ENCODE measurements around the gene FGB.

FGB gene

GRCh38 chr4:154608361-154609252, 45.8 kb downstream of the FGB start:
- TF ChIP-seq CTCF (IDR thresholded peaks at IDR 0.05; ENCODE audit: extremely low read depth, insufficient read depth, missing control alignments) = no peak
- in situ Hi-C loops (cut with MboI; ENCODE audit: low pct_unique_long_range_greater_than_20kb, low sequenced_read_pairs, unreplicated experiment) = no loop called here
- DNase-seq (ENCODE audit: low spot score) = no peak

- in situ Hi-C loops (cut with MboI; ENCODE audit: low pct_unique_long_range_greater_than_20kb, low sequenced_read_pairs, unreplicated experiment) = no loop called here
- no peak for TF ChIP-seq CTCF (IDR thresholded peaks at IDR 0.05; ENCODE audit: extremely low read depth, insufficient read depth, missing control alignments)
- DNase-seq (ENCODE audit: low spot score) = no peak
Observed at GRCh38 chr4:154609532-154609931, 46.7 kb downstream of the FGB start.

GRCh38 chr4:154610582-154610981, 47.8 kb downstream of the FGB start:
- in situ Hi-C loops (cut with MboI; ENCODE audit: low pct_unique_long_range_greater_than_20kb, low sequenced_read_pairs, unreplicated experiment) = loop anchor here (10.0 kb wide), 1 partner anchor 56 kb away; the partner anchor contains the start of gene PLRG1
- no peak for DNase-seq (ENCODE audit: low spot score)

GRCh38 chr4:154611833-154612232, 49.0 kb downstream of the FGB start:
- DNase-seq (ENCODE audit: low spot score) = no peak
- TF ChIP-seq CTCF (IDR thresholded peaks at IDR 0.05; ENCODE audit: extremely low read depth, insufficient read depth, missing control alignments) = no peak
- in situ Hi-C loops (cut with MboI; ENCODE audit: low pct_unique_long_range_greater_than_20kb, low sequenced_read_pairs, unreplicated experiment) = loop anchor here (10.0 kb wide), 1 partner anchor 57 kb away; the partner anchor contains the start of gene PLRG1

More at GRCh38 chr4:154610582-154610981, 47.8 kb downstream of the FGB start:
- no peak for TF ChIP-seq CTCF (IDR thresholded peaks at IDR 0.05; ENCODE audit: extremely low read depth, insufficient read depth, missing control alignments)

- TF ChIP-seq CTCF (IDR thresholded peaks at IDR 0.05; ENCODE audit: extremely low read depth, insufficient read depth, missing control alignments) = no peak
- DNase-seq (ENCODE audit: low spot score) = no peak
- in situ Hi-C loops (cut with MboI; ENCODE audit: low pct_unique_long_range_greater_than_20kb, low sequenced_read_pairs, unreplicated experiment) = loop anchor here (10.0 kb wide), 1 partner anchor 58 kb away; the partner anchor contains the start of gene PLRG1
Observed at GRCh38 chr4:154612472-154613414, 49.9 kb downstream of the FGB start, which contains the start of gene FGG. FGG (minus strand) TSS chr4:154612656; CDS start chr4:154612609, 47 bp downstream.

GRCh38 chr4:154614306-154614705, 51.5 kb downstream of the FGB start:
- no peak for DNase-seq (ENCODE audit: low spot score)
- no peak for TF ChIP-seq CTCF (IDR thresholded peaks at IDR 0.05; ENCODE audit: extremely low read depth, insufficient read depth, missing control alignments)
- in situ Hi-C loops (cut with MboI; ENCODE audit: low pct_unique_long_range_greater_than_20kb, low sequenced_read_pairs, unreplicated experiment) = loop anchor here (10.0 kb wide), 1 partner anchor 60 kb away; the partner anchor contains the start of gene PLRG1
